Measurements from ENCODE around the gene FRK. TPM values are rescaled to one million over a fixed set of nuclear protein-coding genes. Genes with fewer than 3 reads are reported as not detected.

Gene FRK
- total and polyA plus RNA-seq, 2 donors, result 0.70 to 7.3 TPM

DNA sequence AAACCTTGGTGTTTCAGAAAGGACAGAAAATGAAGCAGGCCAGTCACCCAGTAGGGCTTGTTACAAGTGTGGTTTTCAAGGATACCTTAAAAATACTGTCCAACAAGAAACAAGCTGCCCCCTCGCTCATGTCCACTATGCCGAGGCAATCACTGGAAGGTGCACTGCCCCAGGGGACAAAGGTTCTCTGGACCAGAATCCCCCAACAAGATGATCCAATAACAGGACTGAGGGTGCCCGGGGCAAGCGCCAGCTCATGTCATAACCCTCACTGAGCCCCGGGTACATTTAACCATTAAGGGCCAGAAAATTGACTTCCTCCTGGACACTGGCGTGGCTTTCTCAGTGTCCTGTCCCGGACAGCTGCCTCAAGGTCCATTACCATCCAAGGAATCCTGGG is 33.4 kb upstream of the FRK start:
- H3K4me1 ChIP-seq (ENCODE audit: insufficient read depth), result no peaks in the 10 kb centered on the region
- no peak overlapping the region for H3K27ac ChIP-seq (ENCODE audit: low read depth)
- no peaks in the 10 kb centered on the region for H3K36me3 ChIP-seq (ENCODE audit: insufficient read depth)
- no peak overlapping the region for H3K4me3 ChIP-seq (ENCODE audit: low read depth, low read length)
- no peak for DNase-seq (ENCODE audit: extremely low spot score)
- WGBS, result 97% methylated on average over 7 of the region's 7 CpGs

DNA sequence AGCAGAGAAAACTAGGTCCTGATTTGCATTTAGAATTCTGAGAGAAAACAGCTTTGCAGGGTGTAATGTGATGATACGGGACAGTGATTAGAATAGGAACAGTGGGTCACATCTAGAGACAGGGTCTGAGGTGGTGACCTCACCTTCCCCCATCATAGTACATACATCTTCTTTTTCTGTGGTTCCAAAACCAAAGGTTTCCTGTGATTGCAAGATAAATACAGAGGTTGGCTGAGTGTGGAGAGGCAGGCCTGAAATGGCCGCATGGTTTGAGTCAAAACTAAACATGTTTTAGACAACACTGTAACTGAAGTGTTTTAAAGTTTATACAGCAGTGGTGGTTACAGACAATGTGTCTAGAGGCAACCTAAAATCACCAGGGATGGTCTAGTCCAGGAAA is 29.6 kb upstream of the FRK start:
- Histone ChIP-seq H3K27ac (ENCODE audit: low read depth) (no peak overlapping the region), H3K4me1 (ENCODE audit: insufficient read depth) (no peaks in the 10 kb centered on the region), H3K36me3 (ENCODE audit: insufficient read depth) (no peaks in the 10 kb centered on the region), H3K4me3 (ENCODE audit: low read depth, low read length) (no peak overlapping the region)
- WGBS, result 80% methylated on average over 2 of the region's 2 CpGs
- no peak for DNase-seq (ENCODE audit: extremely low spot score)

DNA sequence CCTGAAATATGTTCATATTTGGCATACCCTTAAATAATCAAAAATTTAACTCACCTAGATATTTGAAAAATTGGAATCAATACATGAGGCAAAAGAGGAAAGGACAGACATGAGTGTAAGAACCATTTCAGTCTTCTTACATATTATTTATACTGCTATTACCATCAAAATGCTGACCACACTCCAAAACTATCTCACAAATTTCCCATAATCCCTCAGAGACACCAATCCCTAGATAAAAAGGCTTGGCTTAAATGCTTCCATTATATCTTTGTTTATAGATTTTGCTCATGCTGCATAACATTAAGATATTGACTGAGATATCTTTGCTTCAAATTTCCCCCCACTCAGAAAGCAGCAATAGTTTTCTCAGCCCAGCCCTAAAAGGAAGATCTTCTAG is 28.3 kb upstream of the FRK start:
- DNase-seq (ENCODE audit: extremely low spot score), result no peak
- Histone ChIP-seq H3K27ac (ENCODE audit: low read depth) (no peak overlapping the region), H3K4me1 (ENCODE audit: insufficient read depth) (no peaks in the 10 kb centered on the region), H3K4me3 (ENCODE audit: low read depth, low read length) (no peak overlapping the region), H3K36me3 (ENCODE audit: insufficient read depth) (no peaks in the 10 kb centered on the region)

DNA sequence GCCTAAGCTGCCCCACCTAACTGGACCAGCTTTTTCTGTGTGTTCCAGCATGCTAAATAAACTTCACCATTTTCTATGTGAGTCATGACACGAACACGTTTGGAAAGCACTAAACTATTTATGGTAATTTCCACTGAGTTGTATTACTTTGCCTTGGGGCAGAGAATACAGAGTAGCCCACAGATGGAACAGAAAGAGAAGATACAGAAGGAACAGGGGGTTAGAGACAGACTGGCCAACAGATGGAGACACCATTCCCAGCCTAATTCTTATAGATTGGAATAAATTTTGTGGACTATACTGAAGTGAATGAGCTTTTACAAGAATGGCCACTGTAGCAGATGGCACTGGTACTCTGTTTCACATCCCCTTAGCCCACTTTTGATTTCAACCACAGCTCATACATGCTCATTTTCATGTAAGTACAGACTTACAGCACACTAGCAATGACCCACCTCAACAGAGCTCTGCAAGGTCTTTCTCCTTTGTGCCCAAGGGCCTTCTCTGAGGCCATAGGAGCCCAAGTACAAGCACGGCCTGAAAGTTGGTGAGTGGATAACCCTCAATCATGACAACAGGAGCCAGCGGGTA is 26.8 kb upstream of the FRK start:
- WGBS, result 53% methylated on average over 4 of the region's 4 CpGs
- Histone ChIP-seq H3K27ac (ENCODE audit: low read depth) (no peak overlapping the region), H3K36me3 (ENCODE audit: insufficient read depth) (no peaks in the 10 kb centered on the region), H3K4me1 (ENCODE audit: insufficient read depth) (no peaks in the 10 kb centered on the region), H3K4me3 (ENCODE audit: low read depth, low read length) (no peak overlapping the region)
- DNase-seq (ENCODE audit: extremely low spot score), result no peak

DNA sequence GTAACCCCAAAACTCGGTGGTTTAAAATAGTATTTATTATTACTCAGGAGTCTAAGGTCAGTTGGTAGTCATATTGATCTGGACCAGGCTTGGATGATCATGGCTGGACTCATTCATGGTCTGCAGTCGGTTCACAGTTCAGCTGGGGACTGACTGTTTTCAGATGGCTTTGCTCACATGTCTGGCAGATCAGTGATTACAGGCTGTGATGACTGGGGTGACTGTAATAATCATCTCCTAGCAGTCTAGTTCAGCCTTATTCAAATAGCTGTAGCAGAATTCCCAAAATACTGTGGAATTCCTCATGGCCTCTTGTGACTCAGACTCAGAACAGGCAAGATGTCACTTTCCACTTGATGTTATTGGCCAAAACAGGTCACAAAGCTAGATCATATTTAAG is 23.6 kb upstream of the FRK start:
- Histone ChIP-seq H3K4me3 (ENCODE audit: low read depth, low read length) (no peak overlapping the region), H3K36me3 (ENCODE audit: insufficient read depth) (no peaks in the 10 kb centered on the region), H3K27ac (ENCODE audit: low read depth) (no peak overlapping the region), H3K4me1 (ENCODE audit: insufficient read depth) (no peaks in the 10 kb centered on the region)
- DNase-seq (ENCODE audit: extremely low spot score), result no peak
- WGBS, result 78% methylated on average over 2 of the region's 2 CpGs

DNA sequence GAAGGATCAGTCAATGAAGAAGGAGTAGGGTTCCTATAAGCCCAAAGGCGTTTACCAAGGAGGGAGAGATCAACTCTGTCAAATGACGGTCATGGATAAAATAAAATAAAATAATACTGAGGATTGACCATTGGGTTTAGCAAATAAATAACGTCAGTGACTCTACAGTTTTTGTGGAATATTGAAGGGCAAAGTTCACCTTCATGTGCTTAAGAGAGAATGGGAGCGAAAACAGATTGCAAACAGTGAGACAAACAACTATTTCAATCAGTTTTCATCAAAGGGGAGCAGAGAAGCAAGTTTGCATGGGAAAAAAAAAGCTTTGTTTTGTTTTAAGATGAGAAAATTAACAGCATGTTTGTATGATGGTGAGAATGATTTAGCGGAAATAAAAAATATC is 22.4 kb upstream of the FRK start:
- 92% methylated on average over 5 of the region's 5 CpGs for WGBS
- H3K4me1 ChIP-seq (ENCODE audit: insufficient read depth), result no peaks in the 10 kb centered on the region
- H3K4me3 ChIP-seq (ENCODE audit: low read depth, low read length), result no peak overlapping the region
- H3K36me3 ChIP-seq (ENCODE audit: insufficient read depth), result no peaks in the 10 kb centered on the region
- no peak for DNase-seq (ENCODE audit: extremely low spot score)
- H3K27ac ChIP-seq (ENCODE audit: low read depth), result no peak overlapping the region

DNA sequence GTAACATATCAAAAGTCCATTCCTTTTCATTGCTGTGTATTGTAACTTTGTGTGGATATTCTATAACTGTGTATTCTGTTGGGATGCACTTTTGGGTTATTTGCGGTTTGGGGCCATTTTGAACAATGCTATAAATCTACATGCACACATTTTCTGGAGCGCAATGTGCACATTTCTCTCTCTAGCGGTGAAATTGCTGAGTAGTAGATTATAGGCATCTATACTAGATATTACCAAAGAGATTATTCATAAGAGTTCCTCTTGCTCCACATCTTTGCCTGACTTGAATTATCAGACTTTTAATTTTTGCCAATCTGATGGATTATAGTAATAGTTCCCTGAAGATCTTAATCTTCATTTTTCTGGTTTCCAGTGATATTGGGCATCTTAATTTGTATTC is 18.3 kb upstream of the FRK start:
- H3K27ac ChIP-seq (ENCODE audit: low read depth), result no peak overlapping the region
- DNase-seq (ENCODE audit: extremely low spot score), result no peak
- 99% methylated on average over 3 of the region's 3 CpGs for WGBS
- no peaks in the 10 kb centered on the region for H3K36me3 ChIP-seq (ENCODE audit: insufficient read depth)
- H3K4me1 ChIP-seq (ENCODE audit: insufficient read depth), result no peaks in the 10 kb centered on the region
- no peak overlapping the region for H3K4me3 ChIP-seq (ENCODE audit: low read depth, low read length)

DNA sequence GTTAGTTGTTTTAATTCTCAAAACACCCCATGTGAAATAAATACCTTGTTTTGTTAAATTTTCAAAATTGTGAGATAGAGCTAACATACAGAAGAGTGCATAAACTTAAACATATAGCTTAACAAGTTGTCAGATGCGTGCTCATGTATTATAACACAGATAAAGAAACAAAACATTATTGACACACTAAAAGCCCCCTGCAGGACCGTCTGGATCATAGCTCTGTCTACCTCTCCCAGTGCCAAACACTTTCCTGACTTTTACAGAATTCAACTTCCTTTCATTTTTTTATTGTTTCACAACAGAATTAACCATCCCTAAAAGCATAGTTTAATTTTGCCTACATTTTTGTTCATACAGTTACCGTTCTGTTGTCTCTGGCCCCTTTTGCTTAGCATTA is 17.8 kb upstream of the FRK start:
- WGBS, result 73% methylated on average over 3 of the region's 3 CpGs
- Histone ChIP-seq H3K36me3 (ENCODE audit: insufficient read depth) (no peaks in the 10 kb centered on the region), H3K4me3 (ENCODE audit: low read depth, low read length) (no peak overlapping the region), H3K27ac (ENCODE audit: low read depth) (no peak overlapping the region), H3K4me1 (ENCODE audit: insufficient read depth) (no peaks in the 10 kb centered on the region)
- no peak for DNase-seq (ENCODE audit: extremely low spot score)

DNA sequence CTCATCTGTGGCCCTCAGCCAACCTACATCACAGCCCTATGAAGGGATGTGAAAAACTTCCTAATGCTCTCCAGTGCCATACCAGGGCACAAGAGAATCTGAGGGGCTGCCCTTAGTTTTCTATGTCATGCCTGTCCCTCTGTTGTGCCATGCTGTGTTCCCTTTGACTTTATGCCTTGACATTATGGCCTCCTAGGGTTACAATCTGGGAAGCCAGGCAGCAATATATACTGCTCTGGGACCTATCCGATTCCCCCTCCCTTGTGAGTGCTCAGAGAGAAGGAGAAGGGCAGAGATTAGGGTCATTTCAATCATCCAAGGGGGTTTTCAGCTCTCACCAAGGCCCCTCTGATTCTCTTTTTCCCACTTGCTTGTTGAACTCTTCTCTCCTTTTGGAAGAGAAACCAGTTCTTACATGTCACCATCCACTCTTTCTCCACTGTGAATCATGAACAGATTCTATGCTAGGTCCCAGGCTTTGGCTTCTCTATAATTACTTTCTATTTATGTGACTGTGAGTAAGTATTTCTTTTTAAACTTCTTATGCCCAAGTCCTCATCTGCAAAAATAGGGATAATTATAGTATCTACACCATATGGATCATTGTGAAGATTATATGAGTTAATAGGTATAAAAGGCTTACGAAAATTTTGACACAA is 14.2 kb upstream of the FRK start:
- Histone ChIP-seq H3K27ac (ENCODE audit: low read depth) (no peak overlapping the region), H3K4me3 (ENCODE audit: low read depth, low read length) (no peak overlapping the region), H3K4me1 (ENCODE audit: insufficient read depth) (no peaks in the 10 kb centered on the region), H3K36me3 (ENCODE audit: insufficient read depth) (no peaks in the 10 kb centered on the region)
- whole genome bisulfite sequencing, result 90% methylated on average over 2 of the region's 2 CpGs
- DNase-seq (ENCODE audit: extremely low spot score), result no peak

DNA sequence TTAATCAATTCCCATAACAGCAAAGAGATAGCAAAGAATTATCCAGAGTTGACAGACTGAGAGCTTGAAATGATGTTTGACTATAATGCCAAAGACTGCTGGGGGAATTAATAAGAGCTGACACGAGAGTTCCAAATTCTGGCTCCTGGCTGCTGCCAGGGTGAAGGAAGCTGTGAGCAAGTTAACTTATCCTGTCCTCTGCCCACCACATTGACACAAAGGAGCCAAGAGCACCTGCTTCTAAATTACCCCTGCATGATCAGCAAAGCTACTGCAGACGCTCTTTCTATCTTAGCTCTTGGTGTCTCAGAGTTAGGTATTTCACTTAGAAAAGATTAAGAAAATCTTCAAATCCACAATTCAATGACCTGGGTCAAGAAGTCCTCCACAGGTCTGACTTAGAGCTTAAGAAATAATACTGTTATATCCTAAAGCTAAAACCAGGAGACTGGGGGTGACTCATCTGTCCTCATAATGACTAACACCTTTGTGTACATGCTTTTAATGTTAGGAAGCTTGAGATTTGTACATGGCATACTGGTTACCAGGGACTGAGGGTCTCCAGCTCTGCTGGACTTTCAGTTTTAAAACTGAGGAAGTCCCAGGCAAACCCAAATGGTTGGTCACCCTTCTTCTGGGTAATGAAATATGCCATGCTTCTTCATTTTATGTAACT is 13.2 kb upstream of the FRK start:
- Histone ChIP-seq H3K27ac (ENCODE audit: low read depth) (no peak overlapping the region), H3K4me3 (ENCODE audit: low read depth, low read length) (no peak overlapping the region), H3K36me3 (ENCODE audit: insufficient read depth) (no peaks in the 10 kb centered on the region), H3K4me1 (ENCODE audit: insufficient read depth) (no peaks in the 10 kb centered on the region)
- 81% methylated on average over 2 of the region's 2 CpGs for WGBS
- no peak for DNase-seq (ENCODE audit: extremely low spot score)

DNA sequence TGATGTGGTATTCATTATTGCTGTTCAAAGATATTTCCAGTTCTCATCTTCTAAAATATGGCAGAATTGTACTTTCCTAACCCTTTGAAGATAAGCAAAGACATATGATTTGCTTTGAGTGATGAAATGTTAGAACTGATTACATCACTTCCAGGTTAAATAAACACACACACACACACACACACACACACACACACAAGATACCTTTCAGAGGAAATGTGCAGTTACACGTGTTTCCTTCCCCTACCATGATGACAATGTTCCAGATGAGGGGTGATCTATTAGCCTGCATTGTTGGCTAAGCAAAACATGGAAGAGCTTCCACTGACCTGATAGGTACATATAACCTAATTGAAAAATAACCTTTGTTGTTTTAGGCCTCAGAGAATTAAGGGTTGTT is 11.7 kb upstream of the FRK start:
- no peak overlapping the region for H3K4me3 ChIP-seq (ENCODE audit: low read depth, low read length)
- no peak for DNase-seq (ENCODE audit: extremely low spot score)
- WGBS, result 56% methylated on average over 1 of the region's 1 CpG
- H3K4me1 ChIP-seq (ENCODE audit: insufficient read depth), result no peaks in the 10 kb centered on the region
- H3K27ac ChIP-seq (ENCODE audit: low read depth), result no peak overlapping the region
- H3K36me3 ChIP-seq (ENCODE audit: insufficient read depth), result no peaks in the 10 kb centered on the region

DNA sequence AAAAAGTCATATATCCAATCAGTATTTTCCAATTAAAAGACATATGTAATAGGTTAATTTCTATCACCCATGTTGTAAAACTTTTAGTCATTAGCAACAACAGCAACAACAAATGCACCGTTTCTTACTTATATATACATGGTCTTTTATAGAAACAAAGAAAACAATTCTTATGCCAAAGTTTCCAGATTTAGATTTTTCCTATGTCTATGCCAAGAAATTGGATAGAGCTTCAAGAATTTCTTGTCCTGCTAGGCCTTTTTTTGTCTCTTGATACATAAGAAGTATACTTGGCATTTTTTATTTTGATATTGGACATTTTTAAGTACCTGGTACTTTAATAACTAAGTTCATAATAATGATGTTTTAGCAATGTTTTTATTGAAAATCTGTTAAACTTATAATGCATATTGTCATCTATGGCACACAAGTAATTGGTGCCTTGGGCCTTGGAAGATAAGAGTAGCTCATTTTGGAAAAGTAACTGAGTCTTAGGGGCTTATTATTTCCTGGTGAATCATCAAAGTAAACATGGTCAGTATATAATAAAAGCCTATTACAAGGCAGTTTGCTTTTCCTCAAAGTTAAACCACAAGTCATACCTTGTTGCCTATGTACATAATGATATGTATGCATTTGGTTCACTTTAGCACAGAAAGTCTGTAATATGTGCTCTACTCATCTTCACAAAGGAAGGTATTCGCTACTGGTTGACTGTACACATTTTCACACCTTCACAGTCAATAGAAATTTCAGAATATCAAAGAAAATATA is 10.1 kb upstream of the FRK start:
- H3K4me3 ChIP-seq (ENCODE audit: low read depth, low read length), result no peak overlapping the region
- H3K36me3 ChIP-seq (ENCODE audit: insufficient read depth), result no peaks in the 10 kb centered on the region
- no peak for DNase-seq (ENCODE audit: extremely low spot score)
- no peak overlapping the region for H3K27ac ChIP-seq (ENCODE audit: low read depth)
- H3K4me1 ChIP-seq (ENCODE audit: insufficient read depth), result no peaks in the 10 kb centered on the region
- 53% methylated on average over 2 of the region's 2 CpGs for WGBS

DNA sequence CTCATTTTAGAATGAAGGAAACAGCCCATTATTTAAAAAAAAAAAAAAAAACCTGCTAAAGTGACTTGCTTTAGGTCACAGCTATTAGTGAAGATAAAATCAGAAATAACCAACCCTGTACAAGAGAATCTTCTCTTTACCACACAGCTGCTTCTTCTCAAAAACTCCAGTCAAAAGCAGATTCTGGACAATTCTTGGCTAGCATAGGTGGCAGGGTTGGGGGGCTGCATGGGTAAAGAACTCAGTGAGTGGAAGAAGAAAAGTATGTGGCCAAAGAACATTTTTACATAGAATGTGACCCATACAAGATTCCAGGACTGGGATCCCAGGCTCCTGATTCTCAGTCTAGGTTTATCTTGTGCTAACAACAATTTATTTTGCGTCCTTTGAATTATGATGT is 9.4 kb upstream of the FRK start:
- no peak for DNase-seq (ENCODE audit: extremely low spot score)
- H3K36me3 ChIP-seq (ENCODE audit: insufficient read depth), result no peaks in the 10 kb centered on the region
- no peak overlapping the region for H3K27ac ChIP-seq (ENCODE audit: low read depth)
- WGBS, result 64% methylated on average over 1 of the region's 1 CpG
- no peaks in the 10 kb centered on the region for H3K4me1 ChIP-seq (ENCODE audit: insufficient read depth)
- no peak overlapping the region for H3K4me3 ChIP-seq (ENCODE audit: low read depth, low read length)

DNA sequence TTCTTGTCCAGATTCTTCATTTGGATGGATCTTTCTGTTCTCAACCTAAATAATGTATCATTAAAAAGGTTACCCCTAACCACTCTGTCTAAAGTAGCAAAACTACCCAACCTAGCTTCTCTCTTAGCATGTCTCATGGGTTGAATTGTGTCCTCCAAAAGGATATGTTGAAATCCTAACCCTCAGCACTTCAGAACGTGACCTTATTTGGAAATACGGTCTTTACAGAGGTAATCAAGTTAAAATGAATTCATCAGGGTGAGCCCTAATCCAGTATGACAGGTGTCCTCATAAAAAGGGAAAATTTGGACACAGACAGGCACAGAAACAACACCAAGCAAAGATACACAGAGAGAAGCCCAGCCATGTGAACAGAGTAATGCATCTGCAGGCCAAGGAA is 6.1 kb upstream of the FRK start:
- no peaks in the 10 kb centered on the region for H3K4me1 ChIP-seq (ENCODE audit: insufficient read depth)
- H3K27ac ChIP-seq (ENCODE audit: low read depth), result no peak overlapping the region
- WGBS, result 81% methylated on average over 2 of the region's 2 CpGs
- H3K4me3 ChIP-seq (ENCODE audit: low read depth, low read length), result no peak overlapping the region
- H3K36me3 ChIP-seq (ENCODE audit: insufficient read depth), result no peaks in the 10 kb centered on the region
- no peak for DNase-seq (ENCODE audit: extremely low spot score)
